CD4-positive, alpha-beta T cell treated with Interleukin-17A for 4 hours (primary cell): Measurements from ENCODE around the gene AIM2.
"Not testable (repeated sequence)": the region's sequence is repeated elsewhere in the genome, so short reads cannot be mapped to it uniquely, and the experiment has no call there.

Experiments used
- DNase-seq: peaks from one replicate; pipeline ENCODE4 v3.0.0-alpha.2; 2020; ENCODE audit warnings: mixed read lengths

AIM2 gene

GRCh38 chr1:159077120-159077961, 775 bp upstream of the AIM2 start:
- peak; percentile 75 for DNase-seq

- DNase-seq, result no peak
Measured at GRCh38 chr1:159071970-159072582, 4.5 kb downstream of the AIM2 start.

GRCh38 chr1:159068886-159069285, 7.7 kb downstream of the AIM2 start:
- peak; percentile 41 for DNase-seq

DNA sequence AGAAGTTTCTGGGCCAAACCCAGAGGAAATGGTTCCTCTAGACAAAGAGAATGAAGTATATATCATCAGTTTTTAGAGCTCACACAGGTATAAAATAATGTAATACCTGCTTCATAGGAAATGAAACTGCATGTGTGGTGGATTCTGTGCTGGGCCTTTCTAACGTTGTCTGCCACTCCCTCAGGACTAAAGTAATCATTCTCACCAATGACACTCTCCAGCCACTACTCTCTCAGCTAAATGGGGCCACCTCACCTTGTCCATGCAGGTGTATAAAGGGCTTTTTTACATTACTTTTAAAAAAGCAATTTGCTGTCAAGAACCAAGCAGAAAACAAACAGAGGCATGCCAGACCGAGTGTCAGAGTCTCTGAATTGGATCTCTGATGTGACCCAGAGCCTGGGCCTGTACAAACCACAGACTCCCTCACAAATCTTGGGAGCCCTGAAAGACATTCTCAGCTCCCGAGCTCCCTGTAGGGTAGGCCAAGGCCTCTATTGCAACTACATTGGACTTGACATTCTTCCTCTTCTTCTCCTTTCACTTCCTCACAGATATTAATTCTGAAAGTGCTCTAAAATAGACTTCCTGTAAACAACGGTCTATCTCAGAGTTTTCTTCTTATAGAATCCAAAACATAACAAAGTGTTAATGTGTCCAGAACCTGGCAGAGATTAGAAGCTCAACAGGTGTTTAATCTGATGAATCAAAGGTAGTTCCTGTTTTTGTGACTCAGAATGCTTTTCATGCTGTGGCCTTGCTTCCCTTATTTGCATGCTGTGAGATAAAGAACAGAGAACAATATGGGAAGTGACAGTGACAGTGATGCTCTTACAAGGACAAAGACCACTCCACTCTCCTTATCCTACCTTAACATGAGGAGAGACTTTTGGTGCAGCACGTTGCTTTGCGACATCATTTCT, 8.6 kb downstream of the AIM2 start:
- DNase-seq, result peak; percentile 23

- DNase-seq, result no peak
Measured at GRCh38 chr1:159066108-159066507, 10.5 kb downstream of the AIM2 start.

DNA sequence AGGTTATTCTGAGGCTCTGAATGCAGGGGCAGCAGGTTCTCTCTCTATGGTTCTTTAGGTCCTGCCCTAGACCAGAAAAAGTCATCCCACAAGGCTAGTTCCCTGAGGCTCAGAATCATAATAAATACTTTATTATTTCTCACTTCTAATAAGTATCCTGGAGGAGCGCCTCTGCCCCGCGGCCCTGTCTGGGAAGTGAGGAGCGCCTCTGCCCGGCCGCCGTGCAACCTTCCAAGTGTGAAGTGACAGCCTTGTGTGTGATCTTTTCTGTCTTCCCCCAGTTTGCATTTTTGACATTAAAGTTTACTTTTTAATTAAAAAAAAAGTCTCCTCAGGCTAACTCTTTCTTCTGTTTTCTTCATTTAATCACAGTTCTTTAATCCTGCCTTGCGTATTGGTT, 11.5 kb downstream of the AIM2 start:
- no peak for DNase-seq

GRCh38 chr1:159058751-159059150, 17.8 kb downstream of the AIM2 start:
- no peak for DNase-seq

- no peak for DNase-seq
Measured at GRCh38 chr1:159056069-159056698, 20.4 kb downstream of the AIM2 start.

DNA sequence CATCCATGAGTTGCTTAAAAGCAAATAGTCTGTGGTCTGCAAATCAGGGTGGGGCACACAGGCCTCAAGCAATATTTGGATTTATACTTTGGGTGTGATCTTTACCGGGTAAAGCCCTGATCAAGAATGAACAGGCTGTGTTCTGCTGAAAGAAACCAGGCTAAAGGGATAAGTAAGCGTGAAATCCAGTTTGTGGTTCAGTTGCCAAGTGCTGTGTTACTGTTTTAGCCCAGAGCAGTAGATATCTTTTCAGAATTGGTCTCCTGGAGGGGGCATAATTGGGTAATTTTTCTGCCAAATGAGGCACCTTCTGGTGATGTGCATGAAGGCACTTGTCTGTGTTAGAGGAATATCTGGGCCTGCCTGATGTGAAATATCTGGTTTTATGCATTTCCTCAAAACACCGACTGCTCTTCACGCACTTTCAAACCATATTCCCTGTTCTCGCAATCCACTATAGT, 21.4 kb downstream of the AIM2 start:
- no peak for DNase-seq

DNA sequence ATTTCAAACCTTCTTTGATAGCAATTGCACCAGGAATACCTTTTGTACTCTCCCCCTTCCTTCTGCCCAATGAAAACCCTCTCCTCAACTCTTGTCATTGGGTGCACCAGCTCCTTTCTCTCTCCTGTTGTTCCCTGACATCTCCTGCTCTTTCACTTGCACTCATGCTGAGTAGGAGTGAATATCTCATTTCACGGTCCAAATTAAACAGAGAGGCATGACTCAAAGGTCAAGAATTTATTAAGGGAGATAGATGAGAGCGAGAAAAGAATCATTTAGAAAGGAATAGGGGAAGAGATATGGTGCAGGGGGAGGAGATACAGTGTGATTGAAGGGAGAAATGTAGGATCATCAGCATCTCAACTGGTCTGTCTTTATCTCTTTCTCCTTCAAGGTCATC, 22.1 kb downstream of the AIM2 start:
- DNase-seq, result no peak

DNA sequence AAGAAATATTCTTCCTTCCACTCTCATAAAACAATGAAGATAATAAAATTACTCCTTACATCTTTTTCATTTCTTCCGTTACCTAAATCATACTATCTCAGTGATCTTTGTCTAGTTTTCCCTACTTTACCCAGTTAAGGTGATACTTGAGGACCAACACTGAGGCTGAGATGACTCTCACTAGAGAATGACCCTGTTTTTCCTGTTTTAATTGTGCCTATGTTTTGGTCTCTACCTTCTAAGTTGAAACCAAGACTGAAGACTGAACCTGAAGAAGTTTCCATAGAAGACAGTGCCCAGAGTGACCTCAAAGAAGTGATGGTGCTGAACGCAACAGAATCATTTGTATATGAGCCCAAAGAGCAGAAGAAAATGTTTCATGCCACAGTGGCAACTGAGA, 25.1 kb downstream of the AIM2 start:
- no peak for DNase-seq

DNA sequence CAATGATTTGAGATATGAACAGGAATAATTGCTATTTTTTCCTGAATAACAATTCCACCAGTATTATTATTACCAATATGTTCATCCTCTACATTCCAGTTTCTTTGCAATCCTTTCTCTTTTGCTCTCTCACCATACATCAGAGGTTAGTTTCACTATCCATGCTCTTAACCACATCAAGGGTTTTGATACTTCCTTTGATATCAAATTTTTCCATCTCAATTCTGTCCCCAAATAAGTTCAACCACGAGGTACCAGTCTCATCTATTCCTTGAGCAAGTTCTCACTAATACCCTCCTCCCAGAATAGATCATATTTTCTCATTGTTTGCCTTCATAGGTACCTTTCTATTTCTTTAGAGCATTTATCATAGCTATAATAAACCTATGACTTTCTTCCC, 30.1 kb downstream of the AIM2 start:
- DNase-seq, result not testable (repeated sequence)

DNA sequence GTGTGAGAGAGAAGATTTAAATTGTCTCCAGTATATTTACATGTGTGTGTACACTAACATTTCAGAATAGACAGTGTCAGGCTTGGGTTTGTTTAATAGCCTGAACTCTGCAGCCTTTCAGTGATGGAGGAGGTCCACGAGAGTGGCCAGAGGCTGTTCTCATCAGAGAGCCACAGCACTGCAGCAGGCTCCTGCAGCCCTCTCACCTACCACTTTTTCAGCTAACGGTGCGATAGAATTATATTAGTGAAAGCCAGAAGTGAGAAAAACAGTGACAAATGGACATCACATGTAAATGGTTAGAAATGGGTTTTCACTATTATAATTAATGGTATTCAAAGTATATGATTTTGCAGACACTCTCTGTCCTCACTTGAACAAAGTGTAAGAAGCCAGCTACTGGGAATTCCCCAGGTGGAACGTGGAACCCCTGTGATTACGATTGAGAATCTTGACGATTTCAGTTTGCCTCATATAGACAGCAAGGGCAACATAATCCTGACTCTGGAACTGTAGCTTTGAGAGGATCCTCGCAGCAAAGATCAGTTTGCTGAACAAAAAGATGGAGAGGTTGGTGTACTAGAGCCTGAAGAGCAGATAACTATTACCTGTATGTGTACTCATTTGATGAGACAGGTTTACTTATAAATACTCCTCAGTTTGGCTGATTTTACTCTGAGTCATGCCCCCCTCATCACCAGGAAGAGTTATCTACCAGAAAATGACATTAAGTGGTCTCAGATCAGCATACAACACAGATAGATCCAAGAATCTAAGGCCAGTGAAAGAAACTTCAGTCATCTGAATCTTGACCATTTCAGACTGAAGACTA, 35.5 kb downstream of the AIM2 start:
- no peak for DNase-seq

GRCh38 chr1:159040206-159040605, 36.4 kb downstream of the AIM2 start:
- DNase-seq, result no peak

DNA sequence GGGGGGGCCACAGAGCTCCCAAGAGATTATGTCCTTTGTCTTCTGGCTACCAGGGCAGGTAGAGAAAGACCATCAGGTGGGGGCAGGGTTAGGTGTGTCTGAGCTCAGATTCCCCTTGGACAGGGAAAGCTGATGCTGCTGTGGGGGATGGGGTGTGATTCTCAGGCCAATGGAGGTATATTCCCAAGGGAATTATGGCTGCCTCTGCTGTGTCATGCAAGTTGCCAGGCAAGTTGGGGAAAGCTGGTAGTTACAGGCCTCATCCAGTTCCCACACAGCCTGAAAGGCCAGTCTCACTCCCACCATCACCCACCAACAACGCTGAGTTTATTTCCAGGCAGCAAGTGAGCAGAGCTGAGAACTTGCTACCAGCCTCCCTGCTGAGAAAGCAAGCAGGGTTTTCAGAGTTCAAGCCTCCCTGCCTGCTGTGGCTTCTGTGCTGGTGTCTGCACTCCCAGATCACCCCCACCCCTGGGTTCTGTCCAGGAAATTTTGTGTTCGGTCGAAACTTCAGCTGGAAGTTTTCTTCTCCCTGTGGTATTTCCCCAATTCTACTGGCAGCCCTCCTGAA, 45.6 kb downstream of the AIM2 start:
- no peak for DNase-seq

DNA sequence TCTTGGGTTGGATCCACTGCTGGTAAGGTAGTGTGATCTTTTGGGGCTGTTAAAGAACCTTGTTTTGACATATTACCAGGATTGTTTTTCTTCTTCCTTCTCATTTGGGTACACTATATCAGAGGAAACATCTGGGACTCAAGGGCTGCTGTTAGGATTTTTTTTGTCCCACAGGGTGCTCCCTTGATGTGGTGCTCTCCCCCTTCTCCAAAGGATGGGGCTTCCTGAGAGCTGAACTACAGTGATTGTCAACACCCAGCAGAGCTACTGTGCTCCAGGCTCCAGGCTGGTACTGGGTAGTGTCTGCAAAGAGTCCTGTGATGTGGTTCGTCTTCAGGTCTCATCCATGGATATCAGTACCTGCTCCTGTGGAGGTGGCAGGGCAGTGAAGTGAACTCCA, 46.3 kb downstream of the AIM2 start:
- DNase-seq, result no peak

DNA sequence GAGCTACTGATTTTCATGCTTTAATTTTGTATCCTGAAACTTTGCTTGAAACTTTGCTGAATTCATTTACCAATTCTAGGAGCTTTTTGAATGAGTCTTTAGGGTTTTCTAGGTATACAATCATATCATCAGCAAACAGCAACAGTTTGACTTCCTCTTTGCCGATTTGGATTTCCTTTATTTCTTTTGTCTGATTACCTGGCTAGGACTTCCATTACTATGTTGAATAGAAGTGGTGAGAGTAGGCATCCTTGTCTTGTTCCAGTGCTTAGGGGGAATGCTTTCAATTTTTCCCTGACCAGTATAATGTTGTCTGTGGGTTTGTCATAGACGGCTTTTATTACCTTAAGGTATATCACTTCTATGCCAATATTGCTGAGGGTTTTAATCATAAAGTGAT, 49.7 kb downstream of the AIM2 start:
- not testable (repeated sequence) for DNase-seq

DNA sequence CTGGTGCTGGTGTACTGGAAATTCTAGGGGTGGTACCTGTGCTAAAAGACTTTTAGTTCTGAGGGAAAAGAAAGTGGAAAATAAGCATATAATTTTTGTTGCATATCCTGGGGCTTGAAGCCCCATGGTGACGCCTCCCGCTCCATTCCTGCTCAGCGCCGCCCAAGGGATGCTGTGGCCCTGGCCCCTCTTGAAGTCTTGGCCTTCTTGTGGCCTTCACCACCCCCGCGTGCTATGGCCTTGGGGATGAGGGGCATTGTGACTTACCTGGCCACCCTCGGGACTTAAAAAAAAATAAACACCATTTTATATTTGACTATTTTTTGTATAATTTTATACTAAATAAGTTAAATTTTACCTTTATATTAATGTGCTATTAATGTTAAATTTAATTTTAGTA, 51.5 kb downstream of the AIM2 start:
- no peak for DNase-seq

GRCh38 chr1:159023723-159024122, 52.8 kb downstream of the AIM2 start:
- no peak for DNase-seq

DNA sequence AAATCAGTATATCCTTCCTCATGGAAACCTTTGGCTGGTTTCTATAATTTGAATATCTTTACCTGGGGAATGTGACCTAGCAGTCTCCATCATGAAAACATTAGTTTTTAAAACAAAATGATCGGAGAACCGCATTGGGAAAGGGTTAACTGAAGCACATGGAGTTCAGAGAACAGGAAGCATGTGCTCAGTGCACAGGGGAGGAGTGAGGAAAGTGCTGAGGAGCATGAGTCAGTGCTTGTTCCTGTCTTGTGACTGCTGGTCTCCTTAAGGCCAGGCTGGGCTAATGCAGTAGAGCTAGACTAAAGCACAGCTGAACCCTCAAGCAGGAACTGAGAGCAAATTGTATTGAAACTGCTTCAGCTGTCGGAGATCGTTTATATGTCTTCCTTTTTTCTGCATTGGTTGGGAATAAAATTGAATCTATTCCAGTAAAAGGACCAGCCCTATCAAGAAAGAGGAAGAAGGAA, 61.1 kb downstream of the AIM2 start:
- peak; percentile 79 for DNase-seq

DNA sequence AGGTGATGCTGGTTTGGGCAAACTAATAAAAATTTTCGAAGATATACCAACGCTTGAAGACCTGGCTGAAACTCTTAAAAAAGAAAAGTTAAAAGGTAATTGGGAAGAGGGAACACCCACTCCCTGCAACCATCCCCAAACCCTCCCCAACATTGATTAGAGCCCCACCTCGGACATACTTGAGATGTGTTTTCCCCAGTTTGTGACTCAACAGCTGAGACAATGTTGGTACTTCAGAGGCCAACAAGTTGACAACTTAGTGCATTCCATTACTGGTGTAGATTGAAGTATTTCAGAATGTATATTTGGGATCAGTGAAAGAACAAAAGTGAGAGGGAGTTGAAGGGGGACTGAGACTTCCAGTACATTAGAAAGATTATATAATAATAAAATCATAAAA, 61.7 kb downstream of the AIM2 start:
- DNase-seq, result no peak
